ENCODE results near the gene SAMD8. TPM values are rescaled to one million over a fixed set of nuclear protein-coding genes. Genes with fewer than 3 reads are reported as not detected.

SAMD8 gene
- total RNA-seq, 2 donors from 2014 or later = 26.6 to 29.6 TPM

DNA sequence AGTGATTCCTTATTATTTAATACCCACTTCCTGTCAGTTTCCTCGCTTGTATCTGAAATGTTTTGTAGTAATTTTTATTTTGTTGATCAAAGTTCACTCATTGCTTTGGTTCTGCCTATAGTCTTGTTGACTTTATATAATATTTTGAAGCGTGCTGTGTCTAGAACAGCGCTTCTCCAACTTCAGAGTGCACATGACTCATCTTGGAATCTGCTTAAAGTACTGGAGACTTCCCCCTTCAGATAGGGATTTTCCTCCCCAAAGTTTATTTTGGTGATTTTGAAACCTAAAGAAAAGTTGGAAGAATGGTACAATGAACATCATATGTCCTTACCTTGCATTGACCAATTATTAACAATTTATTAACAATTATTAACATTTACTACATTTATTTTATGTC, 118.5 kb downstream of the SAMD8 start:
- intact Hi-C loops (cut with DNase I) = loop anchor here in 1 of 2 donors (5.0 kb wide), 1 partner anchor 118 kb away; the partner anchor contains the start of gene SAMD8

DNA sequence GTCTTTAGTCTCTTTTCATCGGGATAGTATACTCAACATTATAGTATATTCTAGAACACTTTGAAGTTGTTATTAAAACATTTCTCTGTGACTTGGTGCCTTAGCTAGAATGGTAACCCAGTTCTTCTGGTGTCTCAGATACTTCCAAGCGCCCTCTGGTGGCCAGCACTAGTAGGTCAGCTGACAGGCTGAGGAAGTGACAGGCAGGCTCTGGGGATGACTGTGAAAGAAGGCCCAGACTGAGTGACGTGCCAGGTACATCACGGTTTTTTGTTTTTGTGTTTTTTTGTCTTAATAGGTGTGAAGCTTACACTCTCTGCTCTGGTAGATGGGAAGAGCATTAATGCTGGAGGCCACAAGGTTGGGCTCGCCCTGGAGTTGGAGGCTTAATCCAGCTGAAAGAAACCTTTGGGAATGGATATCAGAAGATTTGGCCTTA, 119.2 kb downstream of the SAMD8 start:
- intact Hi-C loops (cut with DNase I) = loop anchor here in 1 of 2 donors (5.0 kb wide), 1 partner anchor 118 kb away; the partner anchor contains the start of gene SAMD8

More for the DNA sequence above, 118.5 kb downstream of the SAMD8 start:
- DNase-seq (ENCODE audit: low spot score) = no peak

More for the DNA sequence above, 119.2 kb downstream of the SAMD8 start:
- DNase-seq (ENCODE audit: low spot score) = peak; percentile 96

Other genes with a start within 250 kb of the SAMD8 start
- 100 to 1,000 TPM; 115 to 146 TPM for gene VDAC2, start 99.1 kb downstream of the SAMD8 start, total RNA-seq
- gene COMTD1, start 124.3 kb downstream of the SAMD8 start, total RNA-seq = 10 to 100 TPM in 1 of 2 donors, 1 to 10 TPM in 1; 10.0 to 18.1 TPM